ENCODE data around the gene ZFYVE21.

Gene ZFYVE21

GRCh38 chr14:103696070-103696402 is 19.6 kb upstream of the ZFYVE21 start:
- no peak for TF ChIP-seq CTCF (conservative IDR thresholded peaks at IDR 0.05; ENCODE audit: low read depth)
- POLR2A ChIA-PET (ENCODE audit: low non-redundant PET): no interaction called here
- H3K27ac ChIP-seq: peak overlapping the region; percentile 99
- DNase-seq (ENCODE audit: low spot score): no peak
- CTCF ChIA-PET: interaction anchor here (0.5 kb wide), 1 partner anchor 1102 kb away, joined by 7 read pairs; no protein-coding TSS in a partner anchor

- POLR2A ChIA-PET (ENCODE audit: low non-redundant PET): no interaction called here
- DNase-seq (ENCODE audit: low spot score): no peak
- TF ChIP-seq CTCF (conservative IDR thresholded peaks at IDR 0.05; ENCODE audit: low read depth): no peak
- peak overlapping the region; percentile 99 for H3K27ac ChIP-seq
- CTCF ChIA-PET: no interaction called here
These were observed 19.0 kb upstream of the ZFYVE21 start for GRCh38 chr14:103696466-103697071.

GRCh38 chr14:103697206-103697602 is 18.4 kb upstream of the ZFYVE21 start:
- ChIA-PET CTCF (no interaction called here), POLR2A (ENCODE audit: low non-redundant PET) (no interaction called here)
- no peak for DNase-seq (ENCODE audit: low spot score)
- peak overlapping the region; percentile 99 for H3K27ac ChIP-seq
- no peak for TF ChIP-seq CTCF (conservative IDR thresholded peaks at IDR 0.05; ENCODE audit: low read depth)

- TF ChIP-seq CTCF (conservative IDR thresholded peaks at IDR 0.05; ENCODE audit: low read depth): no peak
- no peak for DNase-seq (ENCODE audit: low spot score)
- CTCF ChIA-PET: interaction anchor here (0.6 kb wide), 1 partner anchor 14 kb away, joined by 3 read pairs; no protein-coding TSS in a partner anchor
- peak overlapping the region; percentile 99 for H3K27ac ChIP-seq
- POLR2A ChIA-PET (ENCODE audit: low non-redundant PET): no interaction called here
These were observed 17.8 kb upstream of the ZFYVE21 start for GRCh38 chr14:103697603-103698379.

- TF ChIP-seq CTCF (conservative IDR thresholded peaks at IDR 0.05; ENCODE audit: low read depth): no peak
- peak; percentile 64 for DNase-seq (ENCODE audit: low spot score)
- H3K27ac ChIP-seq: peak overlapping the region; percentile 99
- ChIA-PET CTCF (interaction anchor here (0.6 to 1.0 kb wide), 2 partner anchors 10 to 13 kb away, joined by 3 read pairs; no protein-coding TSS in a partner anchor), POLR2A (ENCODE audit: low non-redundant PET) (interaction anchor here (0.5 kb wide), 1 partner anchor 39 kb away, joined by 8 read pairs; no protein-coding TSS in a partner anchor)
These were observed 17.0 kb upstream of the ZFYVE21 start for GRCh38 chr14:103698380-103699260.

GRCh38 chr14:103699261-103699661 is 16.3 kb upstream of the ZFYVE21 start:
- ChIA-PET POLR2A (ENCODE audit: low non-redundant PET) (no interaction called here), CTCF (interaction anchor here (0.7 to 1.0 kb wide), 2 partner anchors 10 to 11 kb away, joined by 3 read pairs; no protein-coding TSS in a partner anchor)
- DNase-seq (ENCODE audit: low spot score): no peak
- peak overlapping the region; percentile 99 for H3K27ac ChIP-seq
- no peak for TF ChIP-seq CTCF (conservative IDR thresholded peaks at IDR 0.05; ENCODE audit: low read depth)
